ENCODE data around the gene TKFC.

TKFC gene

DNA sequence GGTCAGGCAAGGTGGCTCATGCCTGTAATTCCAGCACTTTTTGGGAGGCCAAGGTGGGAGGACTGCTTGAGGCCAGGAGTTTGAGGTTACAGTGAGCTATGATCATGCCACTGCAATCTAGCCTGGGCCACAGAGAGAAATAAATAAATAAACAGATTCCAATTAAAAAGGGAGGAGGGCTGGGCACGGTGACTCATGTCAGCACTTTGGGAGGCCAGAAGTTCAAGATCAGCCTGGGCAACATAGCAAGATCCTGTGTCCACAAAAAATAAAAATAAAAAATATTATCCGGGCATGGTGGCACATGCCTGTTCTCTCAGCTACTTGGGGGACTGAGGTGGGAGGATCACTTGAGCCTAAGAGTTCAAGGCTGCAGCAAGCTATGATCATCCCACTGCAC lies 21.2 kb downstream of the TKFC start:
- H3K4me1 ChIP-seq (ENCODE audit: control insufficient read depth, insufficient read depth, low read length), result no peaks in the 10 kb centered on the region
- no peaks in the 10 kb centered on the region for H3K27me3 ChIP-seq (ENCODE audit: control insufficient read depth, insufficient read depth, low read length, poor library complexity, severe bottlenecking)
- 93 to 95% methylated on average over 2 of the region's 2 CpGs for WGBS, 2 experiments
- no peak overlapping the region for H3K27ac ChIP-seq (ENCODE audit: insufficient read depth, low read depth, low read length, poor library complexity, severe bottlenecking)
- no peaks in the 10 kb centered on the region for H3K36me3 ChIP-seq (ENCODE audit: control insufficient read depth, insufficient read depth, low read length)
- H3K4me3 ChIP-seq (ENCODE audit: insufficient read depth, low read depth, low read length), result no peak overlapping the region
- H3K9me3 ChIP-seq (ENCODE audit: control insufficient read depth, low read length), result no peaks in the 10 kb centered on the region

DNA sequence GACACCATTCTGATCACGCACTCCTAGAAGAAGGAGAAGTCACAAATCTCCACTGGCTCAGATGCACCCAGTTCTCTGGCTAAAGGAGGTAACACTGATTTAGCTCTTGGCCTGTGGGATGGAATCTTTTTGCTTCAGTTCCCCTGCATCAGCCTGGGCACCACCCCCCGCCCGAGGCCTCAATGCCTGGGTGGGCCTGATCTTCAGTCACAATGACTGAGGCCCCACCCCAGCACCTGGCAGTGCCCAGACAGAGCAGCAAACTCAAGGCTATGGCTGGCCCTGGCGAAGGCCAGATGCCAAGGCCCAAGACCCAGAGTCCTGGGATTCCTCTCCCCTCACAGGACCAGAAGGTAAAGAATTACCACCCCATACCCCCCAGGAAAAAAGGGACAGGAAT lies 23.7 kb downstream of the TKFC start:
- 89 to 93% methylated on average over 4 of the region's 4 CpGs for WGBS, 2 experiments
- no peaks in the 10 kb centered on the region for H3K36me3 ChIP-seq (ENCODE audit: control insufficient read depth, insufficient read depth, low read length)

GRCh38 chr11:61357233-61357893 lies 24.3 kb downstream of the TKFC start:
- 94 to 95% methylated on average over 9 of the region's 9 CpGs for WGBS, 2 experiments
- no peak overlapping the region for H3K4me3 ChIP-seq (ENCODE audit: insufficient read depth, low read depth, low read length)
- no peaks in the 10 kb centered on the region for H3K9me3 ChIP-seq (ENCODE audit: control insufficient read depth, low read length)
- no peaks in the 10 kb centered on the region for H3K4me1 ChIP-seq (ENCODE audit: control insufficient read depth, insufficient read depth, low read length)
- no peaks in the 10 kb centered on the region for H3K27me3 ChIP-seq (ENCODE audit: control insufficient read depth, insufficient read depth, low read length, poor library complexity, severe bottlenecking)
- H3K27ac ChIP-seq (ENCODE audit: insufficient read depth, low read depth, low read length, poor library complexity, severe bottlenecking), result no peak overlapping the region
- no peaks in the 10 kb centered on the region for H3K36me3 ChIP-seq (ENCODE audit: control insufficient read depth, insufficient read depth, low read length)

More for the DNA sequence above, 23.7 kb downstream of the TKFC start:
- Histone ChIP-seq H3K27ac (ENCODE audit: insufficient read depth, low read depth, low read length, poor library complexity, severe bottlenecking) (no peak overlapping the region), H3K9me3 (ENCODE audit: control insufficient read depth, low read length) (no peaks in the 10 kb centered on the region), H3K27me3 (ENCODE audit: control insufficient read depth, insufficient read depth, low read length, poor library complexity, severe bottlenecking) (no peaks in the 10 kb centered on the region), H3K4me3 (ENCODE audit: insufficient read depth, low read depth, low read length) (no peak overlapping the region), H3K4me1 (ENCODE audit: control insufficient read depth, insufficient read depth, low read length) (no peaks in the 10 kb centered on the region)

- no peaks in the 10 kb centered on the region for H3K4me1 ChIP-seq (ENCODE audit: control insufficient read depth, insufficient read depth, low read length)
- no peaks in the 10 kb centered on the region for H3K36me3 ChIP-seq (ENCODE audit: control insufficient read depth, insufficient read depth, low read length)
- H3K27me3 ChIP-seq (ENCODE audit: control insufficient read depth, insufficient read depth, low read length, poor library complexity, severe bottlenecking), result no peaks in the 10 kb centered on the region
- WGBS, 2 experiments, result 95 to 96% methylated on average over 6 of the region's 6 CpGs
- H3K27ac ChIP-seq (ENCODE audit: insufficient read depth, low read depth, low read length, poor library complexity, severe bottlenecking), result no peak overlapping the region
- H3K4me3 ChIP-seq (ENCODE audit: insufficient read depth, low read depth, low read length), result no peak overlapping the region
- no peaks in the 10 kb centered on the region for H3K9me3 ChIP-seq (ENCODE audit: control insufficient read depth, low read length)
These were observed 24.8 kb downstream of the TKFC start for GRCh38 chr11:61357894-61358239.

GRCh38 chr11:61358566-61358965 lies 25.5 kb downstream of the TKFC start:
- H3K4me1 ChIP-seq (ENCODE audit: control insufficient read depth, insufficient read depth, low read length), result peaks cover 6% of the 10 kb centered on the region
- WGBS, 2 experiments, result 95 to 98% methylated on average over 10 to 11 of the region's 11 CpGs
- no peak overlapping the region for H3K27ac ChIP-seq (ENCODE audit: insufficient read depth, low read depth, low read length, poor library complexity, severe bottlenecking)
- no peaks in the 10 kb centered on the region for H3K36me3 ChIP-seq (ENCODE audit: control insufficient read depth, insufficient read depth, low read length)
- no peak overlapping the region for H3K4me3 ChIP-seq (ENCODE audit: insufficient read depth, low read depth, low read length)
- H3K27me3 ChIP-seq (ENCODE audit: control insufficient read depth, insufficient read depth, low read length, poor library complexity, severe bottlenecking), result no peaks in the 10 kb centered on the region
- no peaks in the 10 kb centered on the region for H3K9me3 ChIP-seq (ENCODE audit: control insufficient read depth, low read length)

DNA sequence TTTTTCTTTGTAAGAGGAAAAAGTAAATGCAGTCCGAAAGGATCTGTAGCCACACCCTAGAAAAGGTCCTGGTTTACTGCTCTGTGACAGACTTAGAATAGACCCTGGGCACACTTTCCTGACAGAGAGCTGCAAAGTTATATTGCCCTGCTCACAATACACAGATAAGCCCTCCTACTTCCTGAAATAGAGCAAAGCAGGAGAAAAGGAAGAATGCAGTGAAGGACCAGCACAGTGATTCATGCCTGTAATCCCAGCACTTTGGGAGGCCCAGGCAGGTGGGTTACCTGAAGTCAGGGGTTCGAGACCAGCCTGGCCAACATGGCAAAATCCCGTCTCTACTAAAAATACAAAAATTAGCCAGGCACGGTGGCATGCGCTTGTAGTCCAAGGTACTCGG lies 26.5 kb downstream of the TKFC start:
- no peaks in the 10 kb centered on the region for H3K27me3 ChIP-seq (ENCODE audit: control insufficient read depth, insufficient read depth, low read length, poor library complexity, severe bottlenecking)
- no peak overlapping the region for H3K4me3 ChIP-seq (ENCODE audit: insufficient read depth, low read depth, low read length)
- H3K36me3 ChIP-seq (ENCODE audit: control insufficient read depth, insufficient read depth, low read length), result peaks cover 5% of the 10 kb centered on the region
- peaks cover 6% of the 10 kb centered on the region for H3K4me1 ChIP-seq (ENCODE audit: control insufficient read depth, insufficient read depth, low read length)
- no peaks in the 10 kb centered on the region for H3K9me3 ChIP-seq (ENCODE audit: control insufficient read depth, low read length)
- 92 to 94% methylated on average over 6 of the region's 6 CpGs for WGBS, 2 experiments
- no peak overlapping the region for H3K27ac ChIP-seq (ENCODE audit: insufficient read depth, low read depth, low read length, poor library complexity, severe bottlenecking)

- Histone ChIP-seq H3K4me3 (ENCODE audit: insufficient read depth, low read depth, low read length) (peak overlapping the region; percentile 87), H3K27me3 (ENCODE audit: control insufficient read depth, insufficient read depth, low read length, poor library complexity, severe bottlenecking) (no peaks in the 10 kb centered on the region), H3K27ac (ENCODE audit: insufficient read depth, low read depth, low read length, poor library complexity, severe bottlenecking) (no peak overlapping the region), H3K36me3 (ENCODE audit: control insufficient read depth, insufficient read depth, low read length) (peaks cover 17% of the 10 kb centered on the region), H3K9me3 (ENCODE audit: control insufficient read depth, low read length) (no peaks in the 10 kb centered on the region), H3K4me1 (ENCODE audit: control insufficient read depth, insufficient read depth, low read length) (peaks cover 6% of the 10 kb centered on the region)
- WGBS, 2 experiments, result 4% methylated on average over 22 of the region's 22 CpGs
These were observed 28.3 kb downstream of the TKFC start for GRCh38 chr11:61361237-61361740.

DNA sequence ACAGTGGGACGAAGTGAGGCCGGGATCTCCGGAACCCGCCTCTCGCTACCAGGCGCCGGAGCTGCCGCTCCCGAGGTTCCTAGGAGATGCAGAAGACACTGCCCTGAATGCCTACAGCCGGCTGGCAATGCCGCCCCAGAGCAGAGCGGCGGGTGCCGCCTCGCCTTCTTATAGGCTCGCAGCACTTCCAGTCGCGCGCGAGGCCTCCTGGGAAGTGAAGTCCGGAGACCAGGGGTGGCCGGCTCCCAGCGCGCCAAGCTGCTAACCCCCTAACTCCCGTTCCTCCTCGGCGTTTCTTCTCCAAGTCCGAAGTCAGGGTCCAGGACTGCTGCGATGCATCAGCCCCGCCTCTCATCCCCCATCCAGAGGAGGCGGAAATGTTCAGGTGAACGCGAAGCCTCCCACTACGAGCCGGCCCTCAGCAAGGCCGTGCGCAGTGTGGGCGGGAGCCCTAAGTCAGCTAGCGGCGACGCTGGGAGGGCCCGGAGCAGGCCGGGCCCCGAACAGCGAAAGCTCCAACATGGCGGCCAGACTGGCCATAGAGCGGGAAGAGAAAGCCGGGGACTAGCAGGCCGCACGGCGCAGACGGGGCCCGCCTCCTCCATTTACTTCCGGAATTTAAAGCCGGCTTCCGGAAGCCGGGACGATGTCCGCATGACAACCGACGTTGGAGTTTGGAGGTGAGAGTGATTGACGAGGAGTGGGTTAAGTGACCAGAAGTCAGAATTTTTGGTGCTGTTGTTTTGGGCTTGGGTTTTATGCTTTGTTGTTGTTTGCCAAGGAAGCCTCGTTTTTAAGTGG lies 28.9 kb downstream of the TKFC start, which contains the start of the genes CYB561A3 and TMEM138:
Gene CYB561A3 (minus strand): TSS at position 142 of the 801 bp plus-strand sequence. CDS start 5,169 bp downstream, outside the sequence.
Gene TMEM138 (plus strand): TSS at position 634 of the 801 bp plus-strand sequence. CDS start 2,017 bp downstream, outside the sequence.
- H3K36me3 ChIP-seq (ENCODE audit: control insufficient read depth, insufficient read depth, low read length), result peaks cover 22% of the 10 kb centered on the region
- H3K9me3 ChIP-seq (ENCODE audit: control insufficient read depth, low read length), result no peaks in the 10 kb centered on the region
- 0% methylated on average over 63 of the region's 63 CpGs for WGBS, 2 experiments
- no peaks in the 10 kb centered on the region for H3K27me3 ChIP-seq (ENCODE audit: control insufficient read depth, insufficient read depth, low read length, poor library complexity, severe bottlenecking)
- H3K4me1 ChIP-seq (ENCODE audit: control insufficient read depth, insufficient read depth, low read length), result peaks cover 6% of the 10 kb centered on the region
- H3K4me3 ChIP-seq (ENCODE audit: insufficient read depth, low read depth, low read length), result peak within 1 kb of the TSS; percentile 87
- peak within 1 kb of the TSS; percentile 98 for H3K27ac ChIP-seq (ENCODE audit: insufficient read depth, low read depth, low read length, poor library complexity, severe bottlenecking)

DNA sequence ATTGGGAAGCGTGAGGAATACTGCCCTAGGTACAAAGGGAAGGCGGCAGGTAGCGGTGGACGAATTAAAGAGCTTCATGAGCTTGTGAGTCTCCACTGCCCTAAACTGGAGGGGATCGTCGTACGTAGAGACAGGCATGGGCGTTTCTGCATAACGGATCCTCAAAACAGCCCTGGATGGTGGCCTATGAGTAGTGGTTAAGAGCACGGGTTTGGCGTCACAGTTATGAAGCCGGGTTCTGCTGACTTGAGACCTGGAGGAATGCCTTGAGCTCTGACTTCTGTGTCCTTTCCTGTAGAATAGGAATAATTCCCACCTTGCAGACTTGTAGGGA lies 29.5 kb downstream of the TKFC start:
- Histone ChIP-seq H3K27me3 (ENCODE audit: control insufficient read depth, insufficient read depth, low read length, poor library complexity, severe bottlenecking) (no peaks in the 10 kb centered on the region), H3K27ac (ENCODE audit: insufficient read depth, low read depth, low read length, poor library complexity, severe bottlenecking) (no peak overlapping the region), H3K4me3 (ENCODE audit: insufficient read depth, low read depth, low read length) (peak overlapping the region; percentile 87), H3K9me3 (ENCODE audit: control insufficient read depth, low read length) (no peaks in the 10 kb centered on the region), H3K4me1 (ENCODE audit: control insufficient read depth, insufficient read depth, low read length) (peaks cover 6% of the 10 kb centered on the region), H3K36me3 (ENCODE audit: control insufficient read depth, insufficient read depth, low read length) (peaks cover 28% of the 10 kb centered on the region)
- 1% methylated on average over 12 of the region's 12 CpGs for WGBS, 2 experiments

DNA sequence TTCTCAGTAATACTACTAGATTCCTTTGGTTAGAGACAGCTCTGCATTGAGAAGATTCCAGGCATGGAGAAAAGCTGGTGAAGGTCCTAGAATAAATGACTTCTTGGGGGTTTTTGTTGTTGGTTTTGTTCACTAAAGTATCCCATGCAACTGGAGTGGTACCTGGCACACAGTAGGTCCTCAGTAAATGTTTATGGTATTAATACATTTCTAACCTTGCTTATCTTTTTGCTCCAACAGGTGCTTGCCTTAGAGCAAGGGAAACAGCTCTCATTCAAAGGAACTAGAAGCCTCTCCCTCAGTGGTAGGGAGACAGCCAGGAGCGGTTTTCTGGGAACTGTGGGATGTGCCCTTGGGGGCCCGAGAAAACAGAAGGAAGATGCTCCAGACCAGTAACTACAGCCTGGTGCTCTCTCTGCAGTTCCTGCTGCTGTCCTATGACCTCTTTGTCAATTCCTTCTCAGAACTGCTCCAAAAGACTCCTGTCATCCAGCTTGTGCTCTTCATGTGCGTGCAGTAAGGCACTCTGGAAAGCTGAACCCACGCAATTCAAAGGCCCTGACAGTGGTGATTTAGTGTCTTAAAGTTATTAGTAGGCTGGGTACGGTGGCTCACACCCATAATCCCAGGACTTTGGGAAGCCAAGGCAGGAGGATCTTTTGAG lies 31.1 kb downstream of the TKFC start:
- Histone ChIP-seq H3K27me3 (ENCODE audit: control insufficient read depth, insufficient read depth, low read length, poor library complexity, severe bottlenecking) (no peaks in the 10 kb centered on the region), H3K9me3 (ENCODE audit: control insufficient read depth, low read length) (no peaks in the 10 kb centered on the region), H3K4me3 (ENCODE audit: insufficient read depth, low read depth, low read length) (no peak overlapping the region), H3K4me1 (ENCODE audit: control insufficient read depth, insufficient read depth, low read length) (peaks cover 6% of the 10 kb centered on the region), H3K36me3 (ENCODE audit: control insufficient read depth, insufficient read depth, low read length) (peaks cover 42% of the 10 kb centered on the region), H3K27ac (ENCODE audit: insufficient read depth, low read depth, low read length, poor library complexity, severe bottlenecking) (no peak overlapping the region)
- 96% methylated on average over 5 of the region's 5 CpGs for WGBS, 2 experiments
